Prostate gland (tissue), 2 donors: ENCODE results near the gene MYL10.

Experiments
- CTCF ChIP-seq, 4 experiments: fragments of 200-600 bp in 2 of 4; fragments of 450-650 bp in 2 of 4; sonication (generic) in 2 of 4; IDR thresholded peaks; 1 replicate in 3 of 4; 2 replicates in 1 of 4; pipeline ENCODE4 v1.5.1; 2016 to 2019; ENCODE audit warnings: antibody characterized with exemption in 4 of 4, mild to moderate bottlenecking in 2 of 4, moderate library complexity in 2 of 4
- POLR2A ChIP-seq: fragments of 450-650 bp; IDR thresholded peaks from one replicate; pipeline ENCODE4 v1.6.1; 2016; ENCODE audit warnings: antibody characterized with exemption, mild to moderate bottlenecking

DNA sequence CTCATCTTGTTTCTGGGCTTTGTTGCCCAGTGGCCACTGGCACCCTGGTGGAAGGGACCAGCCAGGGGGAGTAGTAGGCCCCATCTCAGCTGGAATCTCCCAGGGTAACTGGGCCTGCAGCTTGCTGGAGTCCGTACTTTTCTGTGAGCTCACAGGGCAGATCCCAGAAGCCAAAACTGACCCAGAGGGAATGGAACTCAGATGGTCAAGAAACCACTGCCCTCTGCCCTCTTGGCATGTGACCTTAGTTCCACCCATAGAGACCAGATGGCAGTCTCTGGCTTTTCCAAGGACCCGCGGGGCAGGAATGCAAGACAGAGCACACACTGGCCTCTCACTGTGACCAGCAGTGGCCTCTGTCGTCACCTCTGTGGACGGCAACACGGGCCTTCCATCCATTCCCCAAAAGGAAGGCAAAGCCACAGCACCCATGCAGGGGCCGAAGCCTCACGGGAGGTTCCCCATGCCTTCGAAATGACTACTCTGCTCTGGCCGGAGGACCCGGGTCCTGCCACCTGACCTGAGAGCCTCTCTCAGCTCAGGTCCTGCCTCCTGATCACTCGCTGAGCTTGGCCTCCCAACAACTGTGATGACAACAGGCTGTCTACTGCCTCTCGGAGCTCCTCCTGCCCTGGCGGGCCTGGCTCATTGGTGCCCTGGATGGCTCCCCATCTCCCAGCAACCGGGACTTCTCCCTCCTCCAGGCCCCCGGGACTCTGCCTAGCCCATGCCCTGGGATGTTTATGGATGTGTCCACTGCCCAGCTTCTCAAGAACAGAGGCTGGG, 29.9 kb downstream of the MYL10 start:
- TF ChIP-seq CTCF (IDR thresholded peaks at IDR 0.05) = no peak
- no peak for TF ChIP-seq POLR2A
